Keratinocyte (primary cell): Measurements from ENCODE around the gene CXCL8.

ENCODE experiments used
- CTCF ChIP-seq, 3 experiments: IDR thresholded peaks in 1 of 3; conservative IDR thresholded peaks in 1 of 3; optimal IDR thresholded peaks in 1 of 3; 2 replicates in 2 of 3; 3 replicates in 1 of 3; pipeline versions ENCODE3 to v1.5.1; 2011; ENCODE audit warnings: low read length in 3 of 3, mild to moderate bottlenecking in 3 of 3, moderate library complexity in 2 of 3, control low read depth in 1 of 3, inconsistent platforms in 1 of 3; ENCODE audit not compliant: insufficient read depth in 2 of 3; ENCODE audit errors: extremely low read depth in 1 of 3
- EZH2 ChIP-seq: IDR thresholded peaks from one replicate; pipeline ENCODE4 v1.6.1; 2012; ENCODE audit warnings: inconsistent platforms, mild to moderate bottlenecking, low read length, moderate library complexity

- TF ChIP-seq CTCF (optimal IDR thresholded peaks at IDR 0.05 in 1 of 3, IDR thresholded peaks at IDR 0.05 in 1 of 3, conservative IDR thresholded peaks at IDR 0.05 in 1 of 3; ENCODE audit: extremely low read depth in 1 of 3, insufficient read depth in 2 of 3, low read length in 3 of 3): no peak
- TF ChIP-seq EZH2: no peak
Observed at GRCh38 chr4:73711989-73712388, 28.4 kb upstream of the CXCL8 start.
